ENCODE results near the gene AVEN.

- TF ChIP-seq CTCF (IDR thresholded peaks at IDR 0.05; ENCODE audit: low read length) = no peak
- TF ChIP-seq EZH2 (optimal IDR thresholded peaks at IDR 0.05; ENCODE audit: low read depth, low read length) = no peak
- no peak for TF ChIP-seq EZH2phosphoT487 (IDR thresholded peaks at IDR 0.05; ENCODE audit: low read length)
Observed at GRCh38 chr15:33913459-33913858, 125.5 kb downstream of the AVEN start.
